CD14-positive monocyte (primary cell): ENCODE results near the gene MAP1LC3B2. TPM values are rescaled to one million over a fixed set of nuclear protein-coding genes. Genes with fewer than 3 reads are reported as not detected.
A peak's percentile ranks its signal among the peaks of the same experiment; 100 is the strongest.

Source experiments
- DNase-seq, 3 donors: peaks; one replicate each; pipeline ENCODE4 v3.0.0-alpha.2; 2011 to 2022
- H2AFZ ChIP-seq: 2 replicates; pipeline ENCODE4 v1.6.0; 2012; ENCODE audit warnings: mild to moderate bottlenecking, low read depth, low read length, inconsistent platforms; ENCODE audit not compliant: insufficient read depth, poor library complexity, severe bottlenecking
- H3K27ac ChIP-seq, 2 donors: 1 replicate in 1 of 2; 2 replicates in 1 of 2; pipeline ENCODE4 v1.5.1; 2012 to 2013; ENCODE audit warnings: low read length in 2 of 2, control low read depth in 1 of 2, inconsistent platforms in 1 of 2, low read depth in 1 of 2, mild to moderate bottlenecking in 1 of 2
- H3K27me3 ChIP-seq, 2 donors: one replicate each; pipeline versions ENCODE4 v1.6.0 to v1.6.1; 2011 to 2013; ENCODE audit warnings: low read length in 2 of 2; ENCODE audit not compliant: control insufficient read depth in 2 of 2, insufficient read depth in 2 of 2
- H3K36me3 ChIP-seq, 2 donors: replicated peaks in 1 of 2; 1 replicate in 1 of 2; 2 replicates in 1 of 2; pipeline versions ENCODE4 v1.5.1 to v1.6.1; 2012 to 2013; ENCODE audit warnings: low read length in 2 of 2, control low read depth in 1 of 2, inconsistent platforms in 1 of 2, mild to moderate bottlenecking in 1 of 2; ENCODE audit not compliant: insufficient read depth in 2 of 2, control insufficient read depth in 1 of 2
- H3K4me1 ChIP-seq, 2 donors: 1 replicate in 1 of 2; 2 replicates in 1 of 2; pipeline versions ENCODE4 v1.5.1 to v1.6.1; 2012 to 2013; ENCODE audit warnings: low read length in 2 of 2, control low read depth in 1 of 2, inconsistent platforms in 1 of 2, mild to moderate bottlenecking in 1 of 2, moderate library complexity in 1 of 2; ENCODE audit not compliant: insufficient read depth in 2 of 2, control insufficient read depth in 1 of 2
- H3K4me2 ChIP-seq: replicated peaks from 2 replicates; pipeline ENCODE3; 2012; ENCODE audit warnings: low read length, moderate library complexity, mild to moderate bottlenecking; ENCODE audit not compliant: poor library complexity, severe bottlenecking; ENCODE audit errors: extremely low read depth
- H3K4me3 ChIP-seq, 3 experiments: fragments of 200-600 bp in 1 of 3; sonication (generic) in 1 of 3; replicated peaks in 1 of 3; 1 replicate in 2 of 3; 2 replicates in 1 of 3; pipeline ENCODE4 v1.5.1; 2011 to 2013; ENCODE audit warnings: low read length in 3 of 3, mild to moderate bottlenecking in 3 of 3, control low read depth in 2 of 3, low read depth in 2 of 3, inconsistent platforms in 1 of 3, moderate library complexity in 1 of 3
- H3K79me2 ChIP-seq: 2 replicates; pipeline ENCODE4 v1.6.0; 2012; ENCODE audit warnings: mild to moderate bottlenecking, control low read depth, inconsistent platforms, low read length, moderate library complexity; ENCODE audit not compliant: insufficient read depth
- H3K9ac ChIP-seq: 2 replicates; pipeline ENCODE4 v1.6.0; 2017; ENCODE audit warnings: low read length, mild to moderate bottlenecking; ENCODE audit not compliant: insufficient read depth, poor library complexity, severe bottlenecking
- H3K9me3 ChIP-seq, 2 donors: replicated peaks in 1 of 2; 1 replicate in 1 of 2; 2 replicates in 1 of 2; pipeline versions ENCODE4 v1.5.1 to v1.6.1; 2012 to 2013; ENCODE audit warnings: low read length in 2 of 2, control low read depth in 1 of 2; ENCODE audit not compliant: control insufficient read depth in 1 of 2, insufficient read depth in 1 of 2
- H4K20me1 ChIP-seq: 2 replicates; pipeline ENCODE4 v1.6.0; 2012; ENCODE audit warnings: mild to moderate bottlenecking, low read length, control low read depth, moderate library complexity; ENCODE audit not compliant: insufficient read depth
- H3K27ac Mint-ChIP-seq, 7 donors: one replicate each; pipeline ENCODE4 v1.8.0; 2020; ENCODE audit warnings: mild to moderate bottlenecking in 7 of 7, mixed read lengths in 7 of 7, moderate library complexity in 6 of 7, inconsistent platforms in 2 of 7
- H3K27me3 Mint-ChIP-seq, 3 donors: one replicate each; pipeline ENCODE4 v1.8.0; 2021 to 2022; ENCODE audit warnings: low read depth in 3 of 3, mild to moderate bottlenecking in 3 of 3, mixed read lengths in 3 of 3, moderate library complexity in 3 of 3, inconsistent platforms in 1 of 3
- H3K36me3 Mint-ChIP-seq, 2 donors: one replicate each; pipeline ENCODE4 v1.8.0; 2020; ENCODE audit warnings: mixed read lengths in 2 of 2, inconsistent platforms in 1 of 2, mild to moderate bottlenecking in 1 of 2
- H3K4me1 Mint-ChIP-seq: one replicate; pipeline ENCODE4 v1.8.0; 2020; ENCODE audit warnings: mild to moderate bottlenecking, mixed read lengths
- H3K4me3 Mint-ChIP-seq, 2 donors: one replicate each; pipeline ENCODE4 v1.8.0; 2020; ENCODE audit warnings: mild to moderate bottlenecking in 2 of 2, mixed read lengths in 2 of 2, moderate library complexity in 1 of 2
- H3K9me3 Mint-ChIP-seq, 7 donors: one replicate each; pipeline ENCODE4 v1.8.0; 2020 to 2022; ENCODE audit warnings: mixed read lengths in 7 of 7, mild to moderate bottlenecking in 6 of 7, moderate library complexity in 6 of 7, inconsistent platforms in 2 of 7
- whole genome bisulfite sequencing: methylation state at CpG from one replicate; pipeline ENCODE4 v1.1.5; 2013; ENCODE audit warnings: missing lambda C conversion rate; ENCODE audit not compliant: insufficient coverage; 5-methylcytosine and 5-hydroxymethylcytosine counted together
- intact Hi-C, 2 donors: fragments of 100-400 bp; cut with micrococcal nuclease; formaldehyde crosslinking; loops; one replicate each; pipeline versions ENCODE4 v1.15.0 to v1.15.1; 2023
- polyA plus RNA-seq, 3 donors: library from polyadenylated mRNA; depleted of rRNA in 1 of 3; unstranded in 2 of 3; stranded (reverse) in 1 of 3; fragments of 300-500 nt in 2 of 3; fragments of >200 nt in 1 of 3; fragmentation: Illumina TruSeq in 2 of 3; gene quantifications; 1 replicate in 2 of 3; 2 replicates in 1 of 3; pipeline ENCODE4 v1.2.3, GENCODE V29; 2012 to 2021
- TF ChIP-seq, protein P1 (sequence below): fragments of 200-600 bp; IDR thresholded peaks from one replicate; pipeline ENCODE4 v1.8.0; 2022; ENCODE audit warnings: antibody characterized with exemption, mild to moderate bottlenecking

Gene MAP1LC3B2
- polyA plus RNA-seq, 3 donors = 2.6 to 12.9 (median 6.4) TPM

DNA sequence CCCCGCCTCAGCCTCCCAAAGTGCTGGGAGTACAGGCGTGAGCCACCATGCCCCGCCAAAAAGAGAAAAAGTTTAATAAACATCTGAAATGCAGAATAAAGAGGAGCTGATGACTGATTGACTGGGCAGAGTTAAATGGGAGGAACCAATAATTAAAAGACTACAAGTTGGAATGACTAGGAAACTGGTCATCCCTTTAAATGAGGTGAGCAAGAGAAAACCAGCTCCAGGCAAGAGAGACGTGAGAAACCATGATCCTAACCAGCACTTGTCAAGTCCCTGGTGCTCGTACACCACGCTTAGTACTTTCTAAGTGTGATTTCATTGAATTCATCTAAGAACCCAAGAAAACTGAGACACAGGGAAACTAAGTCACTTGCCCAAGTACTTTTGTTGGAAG, 47.9 kb downstream of the MAP1LC3B2 start:
- intact Hi-C loops = no loop called here
- Histone ChIP-seq H3K4me1 (peaks cover 35 to 50% of the 10 kb centered on the region in 2 donors), H3K27me3 (no peaks in the 10 kb centered on the region), H3K9me3 (no peaks in the 10 kb centered on the region), H3K36me3 (no peaks in the 10 kb centered on the region), H2AFZ (no peak overlapping the region), H3K27ac (no peak overlapping the region), H3K9ac (no peak overlapping the region), H4K20me1 (no peaks in the 10 kb centered on the region), H3K4me3 (no peak overlapping the region), H3K4me2 (no peak overlapping the region), H3K79me2 (no peaks in the 10 kb centered on the region)
- TF ChIP-seq, protein P1, sequence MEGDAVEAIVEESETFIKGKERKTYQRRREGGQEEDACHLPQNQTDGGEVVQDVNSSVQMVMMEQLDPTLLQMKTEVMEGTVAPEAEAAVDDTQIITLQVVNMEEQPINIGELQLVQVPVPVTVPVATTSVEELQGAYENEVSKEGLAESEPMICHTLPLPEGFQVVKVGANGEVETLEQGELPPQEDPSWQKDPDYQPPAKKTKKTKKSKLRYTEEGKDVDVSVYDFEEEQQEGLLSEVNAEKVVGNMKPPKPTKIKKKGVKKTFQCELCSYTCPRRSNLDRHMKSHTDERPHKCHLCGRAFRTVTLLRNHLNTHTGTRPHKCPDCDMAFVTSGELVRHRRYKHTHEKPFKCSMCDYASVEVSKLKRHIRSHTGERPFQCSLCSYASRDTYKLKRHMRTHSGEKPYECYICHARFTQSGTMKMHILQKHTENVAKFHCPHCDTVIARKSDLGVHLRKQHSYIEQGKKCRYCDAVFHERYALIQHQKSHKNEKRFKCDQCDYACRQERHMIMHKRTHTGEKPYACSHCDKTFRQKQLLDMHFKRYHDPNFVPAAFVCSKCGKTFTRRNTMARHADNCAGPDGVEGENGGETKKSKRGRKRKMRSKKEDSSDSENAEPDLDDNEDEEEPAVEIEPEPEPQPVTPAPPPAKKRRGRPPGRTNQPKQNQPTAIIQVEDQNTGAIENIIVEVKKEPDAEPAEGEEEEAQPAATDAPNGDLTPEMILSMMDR = no peak
- WGBS = 98% methylated on average over 6 of the region's 6 CpGs
- H3K4me3 Mint-ChIP-seq = no peak overlapping the region
- H3K4me1 Mint-ChIP-seq = peaks cover 46% of the 10 kb centered on the region
- DNase-seq = no peak
- peaks cover 0 to 2% of the 10 kb centered on the region in 2 donors for H3K36me3 Mint-ChIP-seq
- H3K27ac Mint-ChIP-seq = peak overlapping the region in 1 of 7 donors; percentile 75
- H3K9me3 Mint-ChIP-seq = peaks cover 0 to 4% (median 0%) of the 10 kb centered on the region in 7 donors
- no peaks in the 10 kb centered on the region for H3K27me3 Mint-ChIP-seq

DNA sequence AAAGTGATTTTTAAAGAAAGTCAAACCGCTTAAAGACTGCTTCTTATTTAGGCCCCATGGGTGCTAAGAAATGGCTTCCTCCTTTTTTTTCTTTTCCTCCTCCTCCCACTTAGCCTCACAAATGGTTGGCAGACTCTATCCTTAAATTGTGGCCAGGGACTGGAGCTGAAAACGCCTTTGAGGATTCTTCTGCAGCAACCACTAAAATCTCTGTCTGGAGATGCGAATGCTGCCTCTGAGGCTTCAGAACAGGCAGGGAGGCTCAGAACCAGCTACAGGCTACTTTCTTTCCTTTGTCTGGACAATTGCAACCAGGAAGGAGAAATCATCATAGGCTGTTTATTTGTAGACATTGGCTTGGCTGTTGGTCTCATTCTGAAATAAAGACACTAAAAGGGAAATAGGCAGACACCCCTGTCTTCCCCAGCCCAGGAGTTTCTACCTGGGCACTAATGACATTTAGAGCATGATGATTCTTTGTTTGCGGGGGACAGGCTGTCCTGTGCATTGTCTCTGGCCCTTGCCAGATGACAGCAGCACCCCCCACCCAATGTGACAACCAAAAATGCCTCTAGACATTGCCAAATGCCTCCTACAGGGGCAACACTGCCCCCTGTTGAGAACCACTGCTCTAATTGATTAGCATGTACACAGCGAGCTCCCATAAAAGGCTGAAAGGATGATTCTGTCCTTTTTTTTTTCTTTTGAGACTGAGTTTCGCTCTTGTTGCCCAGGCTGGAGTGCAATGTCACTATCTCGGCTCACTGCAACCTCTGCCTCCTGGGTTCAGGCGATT, 50.3 kb downstream of the MAP1LC3B2 start:
- WGBS = 92% methylated on average over 5 of the region's 8 CpGs
- DNase-seq = peak in 2 of 3 donors; percentile 29 to 38
- intact Hi-C loops = no loop called here

More for the DNA sequence above, 50.3 kb downstream of the MAP1LC3B2 start:
- no peak overlapping the region for H3K9ac ChIP-seq
- no peaks in the 10 kb centered on the region for H3K27me3 ChIP-seq
- H3K27ac ChIP-seq = no peak overlapping the region
- Mint-ChIP-seq H3K36me3 (no peaks in the 10 kb centered on the region), H3K27ac (peak overlapping the region in 6 of 7 donors; percentile 12 to 88 (median 50)), H3K9me3 (peaks cover 0 to 3% (median 0%) of the 10 kb centered on the region in 7 donors), H3K27me3 (no peaks in the 10 kb centered on the region), H3K4me3 (no peak overlapping the region), H3K4me1 (peaks cover 32% of the 10 kb centered on the region)
- no peaks in the 10 kb centered on the region for H3K9me3 ChIP-seq
- no peak overlapping the region for H3K4me3 ChIP-seq
- H3K4me2 ChIP-seq = no peak overlapping the region
- TF ChIP-seq, protein P1 = peak; percentile 27
- no peaks in the 10 kb centered on the region for H3K36me3 ChIP-seq
- peak overlapping the region; percentile 19 for H2AFZ ChIP-seq
- H3K79me2 ChIP-seq = no peaks in the 10 kb centered on the region
- H3K4me1 ChIP-seq = peaks cover 26 to 40% of the 10 kb centered on the region in 2 donors
- H4K20me1 ChIP-seq = no peaks in the 10 kb centered on the region
